H1 (cell line): ENCODE results near the gene IKZF2. TPM values are rescaled to one million over a fixed set of nuclear protein-coding genes. Genes with fewer than 3 reads are reported as not detected.

ENCODE experiments used
- SIX5 ChIP-seq: IDR thresholded peaks from 2 replicates; pipeline ENCODE4 v1.6.1; 2011; ENCODE audit warnings: mild to moderate bottlenecking, low read depth, low read length
- polyA plus RNA-seq, 7 experiments: library from polyadenylated mRNA; depleted of rRNA in 3 of 7; stranded (reverse) in 5 of 7; unstranded in 2 of 7; fragments of >200 nt in 5 of 7; fragments of 200-250 nt in 2 of 7; gene quantifications; 1 replicate in 5 of 7; 2 replicates in 1 of 7; 4 replicates in 1 of 7; pipeline versions ENCODE4 v1.2.1 to v1.2.3, GENCODE V29; 2011 to 2013; ENCODE audit warnings: missing spikeins in 2 of 7, mixed read lengths in 2 of 7
- total RNA-seq: library from RNA; stranded (reverse); fragmentation: NEBNext Ultra II Directional; extraction: Animal tissue kit (Norgen Biotek cat#: 25700); gene quantifications from 2 replicates; pipeline ENCODE4 v1.2.1, GENCODE V29; 2021

IKZF2 gene
- total and polyA plus RNA-seq, 2 of the 8 experiments (the other 6 are each of a cell fraction or from before 2014, with no cell fraction given), result 1.7 to 4.4 TPM

- no peak for TF ChIP-seq SIX5
These were observed 172.3 kb downstream of the IKZF2 start (continued) for GRCh38 chr2:212979046-212979612.
